GM03348 (cell line): ENCODE measurements around the gene UCP3.
"Not testable (repeated sequence)": the region's sequence is repeated elsewhere in the genome, so short reads cannot be mapped to it uniquely, and the experiment has no call there.

Experiments used
- DNase-seq: peaks from one replicate; pipeline ENCODE4 v3.0.0; 2012; ENCODE audit warnings: low spot score

The UCP3 gene

GRCh38 chr11:74000307-74001133 lies 8.4 kb downstream of the UCP3 start:
- no peak for DNase-seq

GRCh38 chr11:73999581-74000306 lies 9.1 kb downstream of the UCP3 start:
- no peak for DNase-seq

- no peak for DNase-seq
These were observed 9.9 kb downstream of the UCP3 start for GRCh38 chr11:73998846-73999575.

- no peak for DNase-seq
These were observed 11.6 kb downstream of the UCP3 start for GRCh38 chr11:73997120-73997770.

- no peak for DNase-seq
These were observed 12.6 kb downstream of the UCP3 start for GRCh38 chr11:73996161-73996747.

- no peak for DNase-seq
These were observed 13.2 kb downstream of the UCP3 start for GRCh38 chr11:73995731-73996130.

GRCh38 chr11:73995247-73995646 lies 13.6 kb downstream of the UCP3 start:
- DNase-seq = no peak

- no peak for DNase-seq
These were observed 17.3 kb downstream of the UCP3 start for GRCh38 chr11:73991471-73992006.

GRCh38 chr11:73990730-73991129 lies 18.2 kb downstream of the UCP3 start:
- no peak for DNase-seq

GRCh38 chr11:73989156-73989555 lies 19.7 kb downstream of the UCP3 start:
- DNase-seq = no peak

- DNase-seq = no peak
These were observed 20.7 kb downstream of the UCP3 start for GRCh38 chr11:73988227-73988626.

GRCh38 chr11:73985661-73986060 lies 23.2 kb downstream of the UCP3 start:
- DNase-seq = not testable (repeated sequence)

- no peak for DNase-seq
These were observed 24.9 kb downstream of the UCP3 start for GRCh38 chr11:73983741-73984538.

GRCh38 chr11:73982990-73983740 lies 25.7 kb downstream of the UCP3 start:
- peak; percentile 98 for DNase-seq

- peak; percentile 89 for DNase-seq
These were observed 26.3 kb downstream of the UCP3 start, which contains the start of gene UCP2 for GRCh38 chr11:73982595-73982989. Gene UCP2, minus strand, starts transcription at chr11:73982843. Its CDS starts 4,465 bp downstream, at chr11:73978378.

GRCh38 chr11:73981051-73981805 lies 27.7 kb downstream of the UCP3 start:
- DNase-seq = no peak

- DNase-seq = no peak
These were observed 28.6 kb downstream of the UCP3 start for GRCh38 chr11:73980001-73980961.

GRCh38 chr11:73978576-73979086 lies 30.3 kb downstream of the UCP3 start:
- DNase-seq = peak; percentile 35
